Inferior parietal cortex (tissue), 1 donor: ENCODE results near the gene PLAAT2.

Experiments used
- DNase-seq: peaks from one replicate; pipeline ENCODE4 v3.0.0-alpha.2; 2016; ENCODE audit errors: extremely low spot score

The PLAAT2 gene

DNA sequence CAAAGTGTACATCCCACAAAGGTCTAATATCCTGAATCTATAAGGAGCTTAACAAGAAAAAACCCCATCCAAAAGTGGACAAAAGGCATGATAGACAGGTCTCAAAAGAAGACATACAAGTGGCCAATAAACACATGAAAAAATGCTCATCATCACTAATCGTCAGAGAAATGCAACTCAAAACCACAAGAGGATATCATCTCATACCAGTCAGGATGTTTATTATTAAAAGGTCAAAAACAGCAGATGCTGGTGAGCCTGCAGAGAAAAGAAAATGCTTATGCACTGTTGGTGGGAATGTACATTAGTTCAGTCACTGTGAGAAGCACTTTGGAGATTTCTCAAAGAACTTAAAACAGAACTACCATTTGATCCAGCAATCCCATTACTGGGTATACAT, 44.6 kb downstream of the PLAAT2 start:
- no peak for DNase-seq

- no peak for DNase-seq
Measured at GRCh38 chr11:63517156-63517555, 46.0 kb downstream of the PLAAT2 start.

DNA sequence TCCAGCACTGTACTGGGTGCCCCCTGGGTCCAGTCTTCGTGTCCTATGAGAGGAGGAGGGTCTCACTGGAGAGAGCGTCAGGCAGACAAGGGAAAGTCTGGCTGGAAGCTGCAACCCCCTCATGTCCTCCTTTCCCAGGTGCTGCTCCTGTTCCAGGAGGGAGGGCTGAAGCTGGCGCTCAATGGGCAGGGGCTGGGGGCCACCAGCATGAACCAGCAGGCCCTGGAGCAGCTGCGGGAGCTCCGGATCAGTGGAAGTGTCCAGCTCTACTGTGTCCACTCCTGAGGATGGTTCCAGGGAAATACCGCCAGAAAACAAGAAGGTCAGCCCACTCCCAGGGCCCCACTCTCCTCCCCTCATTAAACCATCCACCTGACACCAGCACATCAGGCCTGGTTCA, 47.1 kb downstream of the PLAAT2 start:
- no peak for DNase-seq

- no peak for DNase-seq
Measured at GRCh38 chr11:63512816-63513215, 50.4 kb downstream of the PLAAT2 start.

- no peak for DNase-seq
Measured at GRCh38 chr11:63511048-63511748, 52.0 kb downstream of the PLAAT2 start.

DNA sequence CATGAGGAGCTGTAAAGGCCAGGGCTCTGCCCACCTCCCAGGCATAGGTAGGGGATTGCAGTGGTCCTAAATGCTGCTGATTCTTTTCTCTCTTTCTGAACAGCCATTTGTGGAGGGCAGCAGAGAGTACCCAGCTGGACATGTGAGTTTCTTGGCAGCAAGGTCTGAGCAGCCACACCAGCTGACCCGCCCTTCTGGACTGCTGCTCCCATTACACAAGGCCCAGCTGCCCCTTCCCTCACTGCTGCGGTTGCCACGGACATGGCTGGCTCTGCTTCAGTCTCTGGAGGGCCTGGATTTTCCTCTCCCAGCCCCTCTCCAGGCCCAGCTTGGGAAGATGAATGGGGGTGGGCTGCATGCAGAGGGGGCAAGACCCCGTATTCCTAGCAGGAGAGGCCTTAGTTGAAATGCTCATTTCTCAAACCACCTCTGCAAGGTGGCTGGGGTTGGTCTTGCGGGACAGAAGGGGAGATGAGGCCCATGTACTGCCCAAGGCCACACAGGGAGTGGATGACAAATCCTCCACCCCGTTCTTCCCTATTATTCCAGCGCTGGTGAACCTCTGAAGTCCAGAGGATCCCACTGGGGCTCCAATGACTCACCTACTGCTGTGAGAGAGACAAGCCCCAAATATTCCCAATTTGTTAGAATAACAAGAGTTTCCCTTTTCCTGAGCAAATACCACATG, 52.7 kb downstream of the PLAAT2 start:
- DNase-seq = peak; percentile 79

- no peak for DNase-seq
Measured at GRCh38 chr11:63508745-63509144, 54.4 kb downstream of the PLAAT2 start.

- DNase-seq = peak; percentile 82
Measured at GRCh38 chr11:63508009-63508408, 55.2 kb downstream of the PLAAT2 start.

DNA sequence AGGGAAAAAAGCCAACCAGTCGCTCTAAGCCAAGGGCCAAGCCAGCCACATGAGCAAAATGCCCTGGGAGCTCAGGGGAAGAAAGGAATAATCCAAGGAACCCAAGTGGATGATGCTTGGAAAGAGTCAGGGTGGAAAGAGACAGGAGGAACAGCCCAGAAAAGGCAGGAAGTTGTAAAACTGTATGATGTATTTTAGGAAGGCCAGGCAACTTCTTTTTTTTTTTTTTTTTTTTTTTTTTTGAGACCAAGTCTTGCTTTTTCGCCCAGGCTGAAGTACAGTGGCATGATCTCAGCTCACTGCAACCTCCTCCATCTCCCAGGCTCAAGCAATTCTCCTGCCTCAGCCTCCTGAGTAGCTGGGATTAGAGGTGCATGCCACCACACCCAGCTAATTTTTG, 55.7 kb downstream of the PLAAT2 start:
- DNase-seq = no peak

DNA sequence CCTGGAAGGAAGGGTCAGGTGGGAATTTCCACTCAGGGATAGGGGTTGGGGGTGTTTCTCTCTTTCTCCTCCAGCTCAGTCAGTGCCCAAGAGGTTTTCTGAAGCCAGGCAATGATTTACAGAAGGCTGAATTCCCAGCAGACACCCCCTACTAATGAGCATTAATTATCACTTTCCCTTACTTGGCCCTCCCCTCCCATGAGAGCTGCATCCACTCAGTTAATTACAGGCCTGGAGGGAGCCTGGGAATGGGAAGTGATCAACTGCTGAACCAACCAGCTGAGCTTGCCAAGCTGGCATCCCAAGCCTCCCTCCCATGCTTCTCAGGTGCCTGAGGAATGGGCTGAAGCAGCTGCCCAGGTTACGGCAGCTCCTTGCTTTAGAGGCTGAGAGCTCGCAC, 56.3 kb downstream of the PLAAT2 start:
- DNase-seq = no peak

- no peak for DNase-seq
Measured at GRCh38 chr11:63505857-63506528, 57.2 kb downstream of the PLAAT2 start, which contains the start of gene LGALS12. LGALS12 (plus strand) TSS chr11:63506084; CDS start chr11:63506459, 375 bp downstream.

GRCh38 chr11:63504933-63505586, 58.1 kb downstream of the PLAAT2 start:
- DNase-seq = no peak

- no peak for DNase-seq
Measured at GRCh38 chr11:63504054-63504453, 59.1 kb downstream of the PLAAT2 start.

GRCh38 chr11:63503492-63503891, 59.7 kb downstream of the PLAAT2 start:
- DNase-seq = no peak
